SIG-M5 treated with dmso at 0.1 percent for 504 hours (cell line): Measurements from ENCODE around the gene ZSWIM7.

Source experiments
- DNase-seq: peaks from one replicate; lab custom pipeline; 2025; ENCODE audit not compliant: unreplicated experiment; lab: John Stamatoyannopoulos, UW

The ZSWIM7 gene

DNA sequence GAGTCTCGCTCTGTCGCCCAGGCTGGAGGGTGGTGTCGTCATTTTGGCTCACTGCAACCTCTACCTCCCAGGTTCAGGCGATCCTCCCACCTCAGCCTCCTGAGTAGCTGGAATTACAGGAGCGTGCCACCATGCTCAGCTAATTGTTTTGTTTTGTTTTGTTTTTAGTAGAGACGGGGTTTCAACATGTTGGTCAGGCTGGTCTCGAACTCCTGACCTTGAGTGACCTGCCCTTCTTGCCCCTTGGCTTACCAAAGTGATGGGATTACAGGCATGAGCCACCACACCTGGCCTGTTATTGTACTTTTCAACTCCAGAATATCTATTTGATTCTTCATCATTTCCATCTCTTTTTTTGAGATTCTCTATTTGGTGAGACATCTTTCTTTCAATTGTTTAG is 63.6 kb downstream of the ZSWIM7 start:
- DNase-seq = no peak

DNA sequence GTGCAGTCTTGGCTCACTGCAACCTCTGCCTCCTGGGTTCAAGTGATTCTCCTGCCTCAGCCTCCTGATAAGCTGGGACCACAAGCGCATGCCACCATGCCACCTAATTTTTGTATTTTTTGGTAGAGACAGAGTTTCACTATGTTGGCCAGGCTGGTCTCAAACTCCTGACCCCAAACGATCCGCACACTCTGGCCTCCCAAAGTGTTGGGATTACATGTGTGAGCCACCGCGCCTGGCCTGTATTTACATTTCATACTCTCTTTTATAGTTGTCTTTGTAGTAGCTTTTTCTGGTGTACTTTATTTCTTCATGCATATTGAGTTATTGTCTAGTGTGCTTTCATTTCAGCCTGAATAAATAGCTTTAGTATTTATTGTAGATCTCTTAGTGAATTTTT is 64.6 kb downstream of the ZSWIM7 start:
- DNase-seq = no peak

DNA sequence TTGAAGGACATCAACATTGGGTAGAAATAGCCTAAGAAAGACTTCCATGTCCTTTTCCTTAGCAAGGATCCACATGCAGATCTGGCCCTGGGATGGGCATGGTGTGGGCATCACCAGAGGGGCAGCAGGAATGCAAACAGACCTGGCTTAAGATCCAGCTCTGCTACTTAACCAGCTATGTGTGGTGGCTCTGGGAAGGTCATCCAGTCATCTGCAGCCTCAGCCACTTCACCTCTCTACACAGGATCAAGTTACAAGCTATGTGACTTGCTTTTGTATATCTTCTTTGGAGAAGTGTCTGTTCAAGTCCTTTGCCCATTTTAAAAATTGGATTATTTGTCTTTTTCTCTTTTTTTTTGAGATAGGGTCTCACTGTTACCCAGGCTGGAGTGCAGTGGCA is 68.1 kb downstream of the ZSWIM7 start:
- no peak for DNase-seq

DNA sequence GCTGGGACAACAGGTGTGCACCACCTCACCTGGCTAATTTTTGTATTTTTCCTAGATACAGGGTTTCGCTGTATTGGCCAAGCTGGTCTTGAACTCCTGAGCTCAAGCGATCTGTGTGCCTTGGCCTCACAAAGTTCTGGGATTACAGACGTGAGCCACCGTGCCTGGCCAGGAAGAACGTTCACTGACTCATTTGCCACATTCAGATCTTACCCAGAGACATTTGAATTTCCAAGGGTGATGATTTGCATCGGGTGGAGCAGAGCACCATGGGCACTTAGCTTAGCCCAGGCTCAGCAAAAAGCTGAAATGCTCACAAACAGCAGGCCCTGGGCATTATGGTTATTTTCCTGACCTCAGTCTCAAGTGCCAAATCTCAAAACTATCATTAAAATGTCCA is 69.1 kb downstream of the ZSWIM7 start:
- DNase-seq = no peak

DNA sequence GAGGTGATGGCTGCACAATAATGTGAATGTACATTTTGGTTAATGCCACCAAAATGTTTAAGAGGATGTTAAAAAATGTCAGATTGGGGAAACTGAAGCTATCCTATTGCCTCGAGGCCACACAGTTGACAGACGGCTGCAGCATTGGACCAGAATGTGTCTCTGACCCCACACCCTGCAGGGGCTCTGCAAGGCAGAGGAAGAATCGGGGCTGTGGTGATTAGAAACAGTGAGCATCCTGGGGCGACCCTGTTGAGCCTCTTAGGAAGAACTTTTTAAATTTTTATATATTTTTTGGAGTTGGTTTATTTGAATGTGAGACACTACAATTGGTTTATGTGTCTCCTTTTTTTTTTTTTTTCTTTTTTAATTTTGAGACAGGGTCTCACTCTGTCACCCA is 69.6 kb downstream of the ZSWIM7 start:
- DNase-seq = no peak

DNA sequence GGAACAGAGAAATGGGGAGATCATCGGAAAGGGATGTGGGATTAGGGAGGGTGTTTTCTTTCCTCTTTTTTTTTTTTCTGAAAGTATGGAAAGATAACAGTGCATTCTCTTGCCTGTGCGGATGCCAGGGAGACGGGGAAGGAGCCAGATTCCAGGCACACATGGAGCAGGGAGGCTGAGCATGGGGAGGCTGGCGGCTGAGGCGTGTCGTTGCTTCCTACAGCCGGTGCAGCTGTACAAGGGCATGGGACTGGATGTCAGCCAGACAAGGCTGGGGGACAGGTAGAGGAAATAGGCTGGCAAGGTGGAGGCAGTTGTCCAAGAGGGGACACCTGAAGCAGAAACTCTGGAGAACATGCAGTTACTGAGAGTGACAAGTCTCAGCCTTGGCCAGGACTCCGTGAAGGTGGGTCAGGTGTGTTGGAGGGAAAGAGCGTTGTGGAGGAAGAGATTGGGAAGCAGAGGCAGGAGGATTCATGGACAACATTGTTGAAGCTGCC is 71.2 kb downstream of the ZSWIM7 start:
- no peak for DNase-seq
